Calu3 (cell line): ENCODE data around the gene LBX2. TPM values are rescaled to one million over a fixed set of nuclear protein-coding genes. Genes with fewer than 3 reads are reported as not detected.

ENCODE experiments used
- BruUV-seq: library from RNA; stranded (reverse); fragments of 400-500 nt; replicated peaks from 2 replicates; lab custom pipeline; 2021; lab: Mats Ljungman, UMichigan
- CTCF ChIA-PET: fragments of 300-600 bp; sonication (Branson Sonifier 250); formaldehyde crosslinking; loops from one replicate; lab custom pipeline; 2022; ENCODE audit warnings: antibody characterized with exemption; lab: Charles Lee
- DNase-seq: peaks from one replicate; pipeline ENCODE4 v3.0.0; 2022
- H3K27ac Mint-ChIP-seq: one replicate; pipeline ENCODE4 v1.8.0; 2022; ENCODE audit warnings: mixed read lengths; ENCODE audit not compliant: unreplicated experiment
- H3K27me3 Mint-ChIP-seq: one replicate; pipeline ENCODE4 v1.8.0; 2022; ENCODE audit warnings: mixed read lengths; ENCODE audit not compliant: unreplicated experiment
- H3K36me3 Mint-ChIP-seq: one replicate; pipeline ENCODE4 v1.8.0; 2022; ENCODE audit warnings: mild to moderate bottlenecking, moderate library complexity, mixed read lengths; ENCODE audit not compliant: insufficient read depth, unreplicated experiment
- H3K4me1 Mint-ChIP-seq: one replicate; pipeline ENCODE4 v1.8.0; 2022; ENCODE audit warnings: mild to moderate bottlenecking, low read depth, mixed read lengths; ENCODE audit not compliant: unreplicated experiment
- H3K4me3 Mint-ChIP-seq: one replicate; pipeline ENCODE4 v1.8.0; 2022; ENCODE audit warnings: mild to moderate bottlenecking, low read depth, moderate library complexity, mixed read lengths; ENCODE audit not compliant: unreplicated experiment
- H3K9me3 Mint-ChIP-seq: one replicate; pipeline ENCODE4 v1.8.0; 2022; ENCODE audit warnings: low read depth, mixed read lengths; ENCODE audit not compliant: unreplicated experiment
- CTCF ChIP-seq: fragments of 200-600 bp; IDR thresholded peaks from one replicate; pipeline ENCODE4 v1.8.0; 2022; ENCODE audit warnings: antibody characterized with exemption; ENCODE audit not compliant: unreplicated experiment
- intact Hi-C: fragments of 100-400 bp; cut with micrococcal nuclease; formaldehyde crosslinking; loops from one replicate; pipeline ENCODE4 v1.10.0; 2022; ENCODE audit not compliant: unreplicated experiment
- total RNA-seq: library from RNA; stranded (reverse); gene quantifications from 2 replicates; pipeline ENCODE4 v1.2.3, GENCODE V29; 2022

Gene LBX2
- total RNA-seq, 1 experiment from 2014 or later = 3.5 TPM

GRCh38 chr2:74516650-74517049 lies 17.2 kb upstream of the LBX2 start:
- Mint-ChIP-seq H3K27me3 (peaks cover 92% of the 10 kb centered on the region), H3K4me1 (no peaks in the 10 kb centered on the region), H3K27ac (no peak overlapping the region), H3K9me3 (no peaks in the 10 kb centered on the region), H3K4me3 (no peak overlapping the region), H3K36me3 (peaks cover 8% of the 10 kb centered on the region)
- DNase-seq = no peak
- no TSS peak for BruUV-seq
- no peak for TF ChIP-seq CTCF
- CTCF ChIA-PET = no interaction called here
- intact Hi-C loops = no loop called here

GRCh38 chr2:74515981-74516633 lies 16.7 kb upstream of the LBX2 start:
- no peak for TF ChIP-seq CTCF
- H3K27me3 Mint-ChIP-seq = peaks cover 92% of the 10 kb centered on the region
- DNase-seq = no peak
- H3K27ac Mint-ChIP-seq = no peak overlapping the region
- intact Hi-C loops = no loop called here
- H3K4me3 Mint-ChIP-seq = no peak overlapping the region
- no peaks in the 10 kb centered on the region for H3K4me1 Mint-ChIP-seq
- no peaks in the 10 kb centered on the region for H3K9me3 Mint-ChIP-seq
- no TSS peak for BruUV-seq
- H3K36me3 Mint-ChIP-seq = peaks cover 8% of the 10 kb centered on the region
- CTCF ChIA-PET = no interaction called here

GRCh38 chr2:74515271-74515980 lies 16.0 kb upstream of the LBX2 start:
- H3K36me3 Mint-ChIP-seq = peaks cover 8% of the 10 kb centered on the region
- DNase-seq = no peak
- intact Hi-C loops = no loop called here
- H3K27me3 Mint-ChIP-seq = peaks cover 92% of the 10 kb centered on the region
- CTCF ChIA-PET = no interaction called here
- no TSS peak for BruUV-seq
- no peaks in the 10 kb centered on the region for H3K4me1 Mint-ChIP-seq
- no peak for TF ChIP-seq CTCF
- no peak overlapping the region for H3K27ac Mint-ChIP-seq
- H3K9me3 Mint-ChIP-seq = no peaks in the 10 kb centered on the region
- H3K4me3 Mint-ChIP-seq = no peak overlapping the region

GRCh38 chr2:74514368-74515270 lies 15.2 kb upstream of the LBX2 start, which contains the start of gene TLX2:
TLX2 (plus strand) TSS chr2:74514450; CDS start chr2:74514807, 357 bp downstream.
- H3K4me3 Mint-ChIP-seq = peak within 1 kb of the TSS; percentile 26
- DNase-seq = no peak
- H3K4me1 Mint-ChIP-seq = no peaks in the 10 kb centered on the region
- H3K9me3 Mint-ChIP-seq = no peaks in the 10 kb centered on the region
- TF ChIP-seq CTCF = no peak
- peaks cover 92% of the 10 kb centered on the region for H3K27me3 Mint-ChIP-seq
- peaks cover 8% of the 10 kb centered on the region for H3K36me3 Mint-ChIP-seq
- no peak within 1 kb of the TSS for H3K27ac Mint-ChIP-seq
- BruUV-seq = no TSS peak
- CTCF ChIA-PET = interaction anchor here (0.6 to 1.0 kb wide), 2 partner anchors 14 to 16 kb away, joined by 3 to 5 read pairs; no protein-coding TSS in a partner anchor
- intact Hi-C loops = no loop called here
